DMS 273 (cell line): ENCODE measurements around the gene MUC20.
"Not testable (repeated sequence)": the region's sequence is repeated elsewhere in the genome, so short reads cannot be mapped to it uniquely, and the experiment has no call there.

Experiments used
- DNase-seq: peaks from one replicate; lab custom pipeline; 2025; ENCODE audit not compliant: unreplicated experiment; lab: John Stamatoyannopoulos, UW

The MUC20 gene, protein sequence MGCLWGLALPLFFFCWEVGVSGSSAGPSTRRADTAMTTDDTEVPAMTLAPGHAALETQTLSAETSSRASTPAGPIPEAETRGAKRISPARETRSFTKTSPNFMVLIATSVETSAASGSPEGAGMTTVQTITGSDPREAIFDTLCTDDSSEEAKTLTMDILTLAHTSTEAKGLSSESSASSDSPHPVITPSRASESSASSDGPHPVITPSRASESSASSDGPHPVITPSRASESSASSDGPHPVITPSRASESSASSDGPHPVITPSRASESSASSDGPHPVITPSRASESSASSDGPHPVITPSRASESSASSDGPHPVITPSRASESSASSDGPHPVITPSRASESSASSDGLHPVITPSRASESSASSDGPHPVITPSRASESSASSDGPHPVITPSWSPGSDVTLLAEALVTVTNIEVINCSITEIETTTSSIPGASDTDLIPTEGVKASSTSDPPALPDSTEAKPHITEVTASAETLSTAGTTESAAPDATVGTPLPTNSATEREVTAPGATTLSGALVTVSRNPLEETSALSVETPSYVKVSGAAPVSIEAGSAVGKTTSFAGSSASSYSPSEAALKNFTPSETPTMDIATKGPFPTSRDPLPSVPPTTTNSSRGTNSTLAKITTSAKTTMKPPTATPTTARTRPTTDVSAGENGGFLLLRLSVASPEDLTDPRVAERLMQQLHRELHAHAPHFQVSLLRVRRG

DNA sequence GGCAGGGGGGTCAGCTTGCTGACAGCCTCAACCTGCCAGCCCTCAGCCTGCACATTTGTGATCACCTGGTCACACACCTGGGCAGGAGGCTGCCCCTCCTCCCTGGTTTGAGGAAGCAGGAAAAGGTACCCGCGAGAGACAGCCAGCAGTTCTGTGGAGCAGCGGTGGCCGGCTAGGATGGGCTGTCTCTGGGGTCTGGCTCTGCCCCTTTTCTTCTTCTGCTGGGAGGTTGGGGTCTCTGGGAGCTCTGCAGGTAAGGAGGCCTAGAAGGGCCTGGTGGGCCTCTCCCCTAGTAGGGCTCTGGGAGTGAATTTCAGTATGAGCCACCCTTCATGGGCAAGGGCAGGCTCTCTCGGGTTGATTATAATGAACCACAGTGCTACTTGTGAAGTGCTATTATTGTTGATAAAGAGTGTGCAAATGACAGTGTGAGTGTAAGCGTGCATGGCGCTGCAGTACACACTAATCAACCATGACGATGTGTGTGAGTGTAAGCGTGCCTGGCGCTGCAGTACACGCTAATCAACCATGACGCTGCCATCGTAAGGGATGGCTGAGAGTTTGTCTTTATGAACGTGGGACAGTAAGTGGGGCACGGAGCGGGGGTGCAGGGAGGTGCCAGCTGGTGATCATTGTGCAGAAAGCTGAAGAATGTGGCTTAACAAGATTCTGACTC lies at the start of gene MUC20:
Gene MUC20 (plus strand): TSS at position 148 of the 676 bp plus-strand sequence. CDS start 30 bp downstream, at position 178.
- DNase-seq, result not testable (repeated sequence)

DNA sequence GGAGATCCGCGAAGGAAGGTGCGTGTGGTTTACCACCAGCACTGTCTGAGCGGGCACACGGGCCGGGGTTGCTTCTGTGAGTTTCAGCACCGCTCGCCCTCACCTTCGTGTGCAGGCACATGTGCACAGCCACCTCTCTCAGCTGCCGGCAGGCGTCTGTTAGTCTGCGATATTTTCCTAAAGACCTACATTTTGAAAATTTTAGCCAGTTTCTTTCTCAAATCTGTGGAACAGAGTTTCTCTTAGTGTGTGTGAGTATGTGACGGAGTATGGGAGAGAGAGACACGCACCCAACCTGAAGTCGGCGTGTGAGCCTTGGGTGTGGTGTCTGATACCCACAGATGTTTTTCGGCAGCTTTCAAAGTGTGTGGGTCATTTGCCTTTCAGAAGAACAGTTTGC lies 49.5 kb upstream of the MUC20 start:
- not testable (repeated sequence) for DNase-seq

DNA sequence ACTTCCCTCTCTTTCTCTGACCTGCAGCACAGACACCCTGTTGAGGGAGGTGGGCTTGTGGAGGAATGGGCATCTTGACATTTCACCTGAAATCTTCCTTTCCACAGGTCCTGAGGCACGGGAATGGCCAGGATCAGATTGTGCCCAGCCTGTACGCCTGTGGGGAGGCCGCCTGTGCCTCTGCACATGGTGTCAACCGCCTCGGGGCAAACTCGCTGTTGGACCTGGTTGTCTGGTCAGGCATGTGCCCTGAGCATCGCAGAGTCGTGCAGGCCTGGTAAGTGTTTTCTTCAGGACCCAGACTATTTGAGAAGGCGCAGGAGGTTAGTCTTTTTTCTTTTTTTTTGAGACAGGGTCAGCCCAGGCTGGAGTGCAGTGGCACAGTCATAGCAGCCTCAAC lies 47.1 kb upstream of the MUC20 start:
- DNase-seq, result not testable (repeated sequence)

DNA sequence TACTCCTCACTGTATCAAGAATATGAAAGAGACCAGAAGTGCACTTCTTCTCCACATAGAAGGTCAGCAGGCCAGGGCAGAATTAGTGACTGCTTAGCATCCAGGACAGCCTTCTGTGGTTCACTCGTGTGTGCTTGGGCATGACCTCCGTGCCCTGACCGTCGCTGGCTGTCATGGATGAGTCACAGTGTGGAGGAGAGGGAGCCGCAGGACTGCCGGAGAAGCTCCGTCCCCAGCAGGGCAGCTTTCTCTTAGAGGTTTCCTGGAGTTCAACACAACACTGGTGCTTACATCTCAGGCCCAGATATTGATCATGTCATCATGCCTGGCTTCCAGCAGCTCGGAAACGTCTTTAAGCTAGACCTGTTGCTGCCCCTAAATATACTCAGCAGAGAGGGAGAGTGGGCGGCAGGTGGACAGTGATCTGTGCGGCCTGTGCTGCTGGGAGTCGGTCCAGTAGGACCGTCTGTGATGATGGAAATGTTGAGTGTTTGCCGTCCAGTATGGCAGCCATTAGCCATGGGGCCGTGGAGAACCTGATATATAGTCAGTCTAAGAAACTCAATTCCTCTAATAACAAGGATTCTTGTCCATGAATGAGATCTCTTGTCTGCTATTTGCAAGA lies 42.3 kb upstream of the MUC20 start:
- not testable (repeated sequence) for DNase-seq

DNA sequence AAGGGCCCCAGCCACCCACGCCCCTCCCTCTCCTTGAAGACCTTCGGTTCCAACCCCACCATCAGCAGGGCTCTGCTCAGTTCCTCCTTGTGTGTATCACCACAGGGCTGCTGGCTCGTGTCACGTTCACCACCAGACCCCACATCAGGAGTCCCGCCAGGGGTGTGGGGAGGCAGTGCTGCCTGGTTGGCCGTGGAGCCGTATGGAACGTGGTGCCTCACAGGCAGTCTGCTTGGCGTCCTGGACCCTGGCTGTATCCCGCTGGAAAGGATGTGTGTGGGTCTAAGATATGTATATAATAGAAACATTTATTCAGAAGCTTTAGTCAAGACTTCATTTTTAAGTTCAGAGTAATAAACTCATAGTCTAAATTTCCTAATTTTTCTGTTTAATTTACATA lies 40.1 kb upstream of the MUC20 start:
- not testable (repeated sequence) for DNase-seq

DNA sequence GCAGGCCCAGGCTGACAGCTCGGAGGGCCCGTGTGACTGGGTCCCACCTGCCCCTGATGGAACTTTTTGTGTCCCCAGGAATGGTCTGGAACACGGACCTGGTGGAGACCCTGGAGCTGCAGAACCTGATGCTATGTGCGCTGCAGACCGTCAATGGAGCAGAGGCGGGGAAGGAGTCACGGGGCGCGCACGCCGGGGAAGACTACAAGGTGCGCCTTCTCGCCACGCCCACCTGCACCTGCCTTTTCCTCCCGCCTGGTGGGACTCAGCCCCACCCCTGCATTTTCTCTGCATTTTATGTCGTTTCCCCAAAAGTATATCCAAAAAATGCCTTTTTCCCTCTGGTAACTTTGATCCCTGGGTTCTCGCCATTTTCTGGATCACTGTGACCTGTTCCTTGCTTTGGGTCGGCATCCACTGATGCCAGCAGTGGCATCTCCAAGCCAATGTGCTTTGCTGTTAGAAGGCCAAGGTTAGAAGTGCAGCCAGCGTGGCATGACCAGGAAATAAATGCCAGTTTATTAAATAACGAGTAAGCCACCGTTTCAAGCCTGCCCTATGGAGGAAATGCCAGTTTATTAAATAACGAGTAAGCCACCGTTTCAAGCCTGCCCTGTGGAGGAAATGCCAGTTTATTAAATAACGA lies 39.2 kb upstream of the MUC20 start:
- DNase-seq, result not testable (repeated sequence)

DNA sequence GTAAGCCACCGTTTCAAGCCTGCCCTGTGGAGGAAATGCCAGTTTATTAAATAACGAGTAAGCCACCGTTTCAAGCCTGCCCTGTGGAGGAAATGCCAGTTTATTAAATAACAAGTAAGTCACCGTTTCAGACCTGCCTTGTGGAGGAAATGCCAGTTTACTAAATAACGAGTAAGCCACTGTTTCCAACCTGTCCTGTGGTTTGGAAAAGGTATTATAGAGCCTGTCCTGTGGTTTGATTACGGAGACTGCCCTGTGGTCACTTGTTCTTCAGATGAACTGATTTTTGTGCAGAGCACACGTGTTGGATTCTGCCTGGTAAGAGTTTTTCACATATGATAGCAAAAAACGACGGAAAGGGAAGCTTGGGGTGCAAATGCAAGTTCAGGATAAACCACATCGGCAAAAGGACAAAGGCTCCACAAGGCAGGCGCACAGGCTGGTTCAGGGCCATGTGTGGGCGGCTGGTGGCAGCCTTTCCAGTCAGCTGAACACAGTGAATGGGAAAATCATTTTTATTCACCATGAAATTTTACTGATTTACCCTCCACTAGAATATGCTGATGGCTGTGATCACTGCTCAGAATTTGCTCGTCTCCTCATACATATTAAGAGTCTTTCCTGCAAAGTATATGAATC lies 38.6 kb upstream of the MUC20 start:
- DNase-seq, result not testable (repeated sequence)

DNA sequence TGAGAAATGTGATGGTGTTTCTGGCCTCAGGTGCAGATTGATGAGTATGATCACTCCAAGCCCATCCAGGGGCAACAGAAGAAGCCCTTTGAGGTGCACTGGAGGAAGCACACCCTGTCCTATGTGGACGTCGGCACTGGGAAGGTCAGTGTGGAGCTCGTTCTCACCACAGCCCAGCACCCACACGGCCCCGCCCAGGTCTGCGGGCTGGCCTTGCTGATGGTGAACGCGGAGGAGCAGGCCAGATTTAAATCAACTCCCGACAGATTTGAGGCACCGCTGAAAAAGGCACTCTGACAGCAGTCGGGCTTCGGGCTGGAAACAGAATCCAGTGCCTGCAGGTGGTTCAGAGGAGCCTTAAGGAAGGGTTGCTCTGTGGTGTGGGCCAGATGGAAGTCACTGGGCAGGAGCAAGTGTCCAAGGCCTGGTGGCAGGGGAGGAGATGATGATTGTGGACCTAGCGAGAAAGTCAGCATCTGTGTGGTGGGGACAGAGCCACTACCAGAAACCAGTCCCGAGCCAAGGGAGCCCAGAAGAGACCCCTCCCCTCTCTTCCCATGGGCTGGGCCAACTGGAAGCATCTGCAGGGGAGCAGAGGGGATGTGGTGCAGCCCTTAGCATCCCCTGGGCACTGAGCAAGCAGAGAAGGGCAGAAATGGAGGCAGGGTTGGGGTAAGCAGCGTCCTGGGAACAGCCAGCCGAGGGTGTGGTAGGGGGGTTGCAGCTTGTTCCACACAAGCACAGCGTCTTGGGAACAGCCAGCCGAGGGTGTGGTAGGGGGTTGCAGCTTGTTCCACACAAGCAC lies 36.9 kb upstream of the MUC20 start:
- DNase-seq, result not testable (repeated sequence)

DNA sequence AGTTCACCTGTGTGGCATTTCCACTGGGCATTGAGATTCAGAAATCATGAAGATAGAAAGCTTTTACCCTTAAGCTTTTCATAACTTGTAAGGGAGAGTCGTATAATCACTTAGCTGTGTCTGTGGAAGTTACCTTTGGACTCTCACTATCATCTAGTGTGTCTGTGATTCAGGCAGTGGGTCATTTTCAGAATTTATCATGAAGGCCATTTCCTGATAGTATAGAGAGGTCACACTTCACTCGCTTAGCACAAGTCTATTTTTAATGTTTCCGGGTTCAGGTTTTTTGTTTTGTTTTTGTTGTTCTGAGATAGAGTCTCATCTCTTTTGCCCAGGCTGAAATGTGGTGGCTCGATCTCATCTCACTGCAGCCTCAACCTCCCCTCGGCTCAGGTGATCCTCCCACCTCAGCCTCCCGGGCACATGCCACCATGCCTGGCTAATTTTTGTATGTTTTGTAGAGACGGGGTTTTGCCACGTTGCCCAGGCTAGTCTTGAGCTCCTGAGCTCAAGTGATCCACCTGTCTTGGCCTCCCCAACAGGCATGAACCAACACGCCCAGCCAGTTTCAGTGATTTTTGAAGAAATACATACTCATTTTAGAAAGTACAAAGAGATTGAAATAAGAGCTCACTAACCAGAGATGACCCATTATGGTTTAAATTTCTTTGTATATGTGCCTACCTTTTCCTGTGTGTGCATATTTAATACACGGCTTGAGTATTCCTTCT lies 36.1 kb upstream of the MUC20 start:
- not testable (repeated sequence) for DNase-seq

DNA sequence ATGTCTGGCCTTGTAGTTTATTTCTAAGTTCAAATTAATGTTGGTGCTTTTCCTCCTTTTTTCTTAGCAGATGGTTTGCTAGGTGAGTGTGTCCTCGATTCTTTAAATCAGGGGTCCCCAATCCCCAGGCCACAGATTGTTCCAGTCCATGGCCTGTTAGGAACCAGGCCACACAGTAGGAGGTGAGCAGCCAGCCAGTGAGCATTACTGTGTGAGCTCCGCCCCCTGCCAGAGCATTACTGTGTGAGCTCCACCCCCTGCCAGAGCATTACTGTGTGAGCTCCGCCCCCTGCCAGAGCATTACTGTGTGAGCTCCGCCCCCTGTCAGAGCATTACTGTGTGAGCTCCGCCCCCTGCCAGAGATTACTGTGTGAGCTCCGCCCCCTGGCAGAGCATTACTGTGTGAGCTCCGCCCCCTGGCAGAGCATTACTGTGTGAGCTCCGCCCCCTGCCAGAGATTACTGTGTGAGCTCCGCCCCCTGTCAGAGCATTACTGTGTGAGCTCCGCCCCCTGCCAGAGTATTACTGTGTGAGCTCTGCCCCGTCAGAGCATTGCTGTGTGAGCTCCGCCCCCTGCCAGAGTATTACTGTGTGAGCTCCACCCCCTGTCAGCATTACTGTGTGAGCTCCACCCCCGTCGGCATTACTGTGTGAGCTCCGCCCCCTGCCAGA lies 34.1 kb upstream of the MUC20 start:
- not testable (repeated sequence) for DNase-seq

DNA sequence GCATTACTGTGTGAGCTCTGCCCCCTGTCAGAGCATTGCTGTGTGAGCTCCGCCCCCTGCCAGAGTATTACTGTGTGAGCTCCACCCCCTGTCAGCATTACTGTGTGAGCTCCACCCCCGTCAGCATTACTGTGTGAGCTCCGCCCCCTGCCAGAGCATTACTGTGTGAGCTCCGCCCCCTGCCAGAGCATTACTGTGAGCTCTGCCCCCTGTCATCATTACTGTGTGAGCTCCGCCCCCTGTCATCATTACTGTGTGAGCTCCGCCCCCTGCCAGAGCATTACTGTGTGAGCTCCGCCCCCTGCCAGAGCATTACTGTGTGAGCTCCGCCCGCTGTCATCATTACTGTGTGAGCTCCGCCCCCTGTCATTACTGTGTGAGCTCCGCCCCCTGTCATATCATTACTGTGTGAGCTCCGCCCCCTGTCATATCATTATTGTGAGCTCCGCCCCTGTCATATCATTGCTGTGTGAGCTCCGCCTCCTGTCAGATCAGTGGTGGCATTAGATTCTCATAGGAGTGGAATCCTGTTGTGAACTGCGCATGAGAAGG lies 33.5 kb upstream of the MUC20 start:
- DNase-seq, result not testable (repeated sequence)

DNA sequence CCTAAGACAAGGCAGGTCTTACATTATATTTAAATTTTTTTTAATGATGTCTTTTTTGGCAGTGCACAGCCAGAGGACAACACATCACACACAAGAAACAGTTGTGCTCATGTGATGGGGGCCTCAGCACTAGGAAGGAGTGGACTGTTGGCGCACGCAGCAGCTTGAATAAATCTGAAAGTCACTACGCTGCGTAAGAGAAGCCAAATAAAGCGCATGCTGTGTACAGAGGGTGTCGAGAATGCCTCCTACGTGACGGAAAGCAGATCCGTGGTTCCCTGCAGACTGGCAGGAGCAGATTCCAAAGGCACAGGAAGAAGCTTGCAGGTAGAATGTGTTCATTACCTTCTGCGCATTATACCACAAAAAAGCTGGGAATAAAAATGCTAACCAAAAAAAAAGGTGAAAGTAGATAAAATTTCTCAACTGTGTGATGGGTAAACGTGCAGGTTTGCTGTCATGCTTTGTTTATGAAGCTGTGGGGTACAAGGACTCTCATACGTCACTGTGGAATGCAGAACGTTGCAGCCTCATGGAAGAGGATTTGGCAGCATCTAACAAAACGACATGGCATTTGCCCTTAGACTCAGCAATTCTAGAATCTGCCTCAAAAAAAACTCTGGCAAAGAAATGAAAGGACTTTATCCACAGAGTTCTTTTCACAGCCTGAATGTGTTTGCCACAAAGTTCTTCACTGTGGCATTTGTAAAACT lies 32.2 kb upstream of the MUC20 start:
- DNase-seq, result not testable (repeated sequence)

DNA sequence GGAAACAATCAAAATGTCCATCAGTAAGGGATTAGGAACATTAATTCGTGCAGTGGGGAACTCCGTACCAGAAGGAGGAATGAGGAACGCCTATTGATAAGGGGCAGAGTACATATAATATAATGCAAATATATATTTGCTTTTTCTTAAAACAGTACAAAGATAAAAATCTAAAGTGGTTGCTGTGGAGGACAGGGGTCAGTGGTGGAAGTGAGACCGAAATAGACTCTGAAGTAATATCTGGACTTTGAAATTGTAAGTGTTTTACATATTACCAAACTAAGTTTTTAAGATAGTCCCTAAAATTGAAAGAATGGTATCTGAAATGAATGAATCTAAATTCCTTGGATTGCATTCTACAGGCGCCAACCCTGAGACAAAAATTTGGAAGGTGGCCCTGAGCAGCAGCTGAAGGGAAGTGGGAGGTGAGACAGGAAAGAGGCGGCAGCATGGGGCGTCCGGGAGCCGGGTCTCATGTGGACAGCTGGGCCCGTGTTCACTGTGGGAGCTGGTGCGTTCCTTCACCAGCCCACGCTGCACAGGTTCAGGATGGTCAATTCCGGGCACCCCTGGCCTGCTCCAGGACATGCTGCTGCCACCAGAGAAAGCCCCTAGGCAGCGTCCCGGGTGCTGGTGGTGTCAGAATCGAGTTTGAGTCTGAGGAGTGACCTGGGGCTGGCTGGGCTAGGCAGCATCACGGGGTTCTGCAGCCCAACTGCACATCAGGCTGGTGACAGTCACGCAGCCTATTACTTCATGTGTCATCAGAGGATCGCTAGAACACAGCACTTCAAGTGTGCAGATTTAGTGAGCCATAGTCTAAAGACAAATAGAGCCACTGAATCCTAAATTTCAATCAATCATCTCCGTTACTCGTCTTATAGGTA lies 31.4 kb upstream of the MUC20 start:
- DNase-seq, result not testable (repeated sequence)

DNA sequence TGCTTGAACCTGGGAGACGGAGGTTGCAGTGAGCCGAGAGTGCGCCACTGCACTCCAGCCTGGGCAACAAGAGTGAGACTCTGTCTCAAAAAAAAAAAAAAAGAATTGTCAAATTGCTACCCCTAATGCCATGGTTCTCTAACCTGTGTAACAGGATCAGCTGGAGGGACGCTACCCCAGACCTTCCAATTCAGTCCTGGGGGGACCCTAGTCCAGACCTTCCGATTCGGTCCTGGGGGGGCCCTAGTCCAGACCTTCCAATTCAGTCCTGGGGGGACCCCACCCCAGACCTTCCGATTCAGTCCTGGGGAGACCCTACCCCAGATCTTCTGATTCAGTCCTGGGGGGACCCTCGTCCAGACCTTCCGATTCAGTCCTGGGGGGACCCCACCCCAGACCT lies 29.8 kb upstream of the MUC20 start:
- no peak for DNase-seq

DNA sequence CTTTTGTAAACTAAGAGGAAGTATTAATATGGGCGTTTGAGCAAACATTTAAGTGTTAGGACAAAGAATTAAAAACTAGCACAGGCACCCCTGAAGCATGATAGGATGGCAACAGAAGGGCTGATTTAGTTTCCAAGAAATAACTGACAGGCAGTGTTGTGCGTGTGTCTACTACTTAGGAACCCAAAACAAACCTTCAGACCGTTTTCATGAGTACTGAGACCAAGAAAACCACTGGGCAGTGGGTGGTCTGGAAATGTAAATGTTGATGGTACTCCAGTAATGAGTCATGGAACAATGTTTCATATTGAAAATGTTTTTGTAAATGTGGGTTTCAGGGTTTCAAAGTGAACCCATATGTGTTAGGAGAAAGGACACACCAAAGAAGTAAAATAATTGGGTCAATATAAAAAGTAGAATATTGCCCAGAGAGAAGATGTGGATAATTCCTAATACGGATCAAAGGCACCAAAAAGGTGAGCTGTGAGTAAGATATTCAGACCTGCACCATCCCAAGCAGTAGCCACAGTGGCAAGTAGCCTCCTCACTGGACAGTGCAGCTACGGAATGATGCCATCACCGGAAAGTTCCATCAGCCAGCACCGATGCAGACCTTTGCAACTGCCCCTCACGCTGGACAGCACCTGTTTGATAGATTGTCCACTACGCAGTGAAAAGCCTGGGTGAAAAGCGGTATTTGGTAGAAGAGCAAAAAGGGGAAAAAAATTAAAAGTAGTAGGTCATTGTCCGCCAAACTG lies 29.0 kb upstream of the MUC20 start:
- not testable (repeated sequence) for DNase-seq

DNA sequence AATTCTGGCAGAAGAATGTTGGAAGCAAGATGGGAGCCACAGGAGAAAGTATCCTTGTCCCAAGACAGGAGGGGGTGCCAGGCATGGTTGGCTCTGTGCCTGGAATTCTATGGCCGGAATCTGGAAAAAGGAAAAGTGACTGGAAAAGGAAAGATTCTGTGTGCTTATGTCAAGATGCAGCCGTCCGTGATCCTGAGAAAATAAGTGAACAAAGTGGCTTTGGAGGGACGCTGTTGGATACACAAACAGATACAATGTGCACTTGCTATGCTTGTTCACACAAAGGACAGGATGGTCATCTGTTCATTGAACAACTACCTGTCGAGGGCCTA lies 28.5 kb upstream of the MUC20 start:
- DNase-seq, result no peak
